CD14-positive monocyte (primary cell): ENCODE measurements around the gene SLC45A3. TPM values are rescaled to one million over a fixed set of nuclear protein-coding genes. Genes with fewer than 3 reads are reported as not detected.

Experiments used
- DNase-seq, 3 donors: peaks; one replicate each; pipeline ENCODE4 v3.0.0-alpha.2; 2011 to 2022
- H2AFZ ChIP-seq: 2 replicates; pipeline ENCODE4 v1.6.0; 2012; ENCODE audit warnings: mild to moderate bottlenecking, low read depth, low read length, inconsistent platforms; ENCODE audit not compliant: insufficient read depth, poor library complexity, severe bottlenecking
- H3K27ac ChIP-seq, 2 donors: 1 replicate in 1 of 2; 2 replicates in 1 of 2; pipeline ENCODE4 v1.5.1; 2012 to 2013; ENCODE audit warnings: low read length in 2 of 2, control low read depth in 1 of 2, inconsistent platforms in 1 of 2, low read depth in 1 of 2, mild to moderate bottlenecking in 1 of 2
- H3K27me3 ChIP-seq, 2 donors: one replicate each; pipeline versions ENCODE4 v1.6.0 to v1.6.1; 2011 to 2013; ENCODE audit warnings: low read length in 2 of 2; ENCODE audit not compliant: control insufficient read depth in 2 of 2, insufficient read depth in 2 of 2
- H3K36me3 ChIP-seq, 2 donors: replicated peaks in 1 of 2; 1 replicate in 1 of 2; 2 replicates in 1 of 2; pipeline versions ENCODE4 v1.5.1 to v1.6.1; 2012 to 2013; ENCODE audit warnings: low read length in 2 of 2, control low read depth in 1 of 2, inconsistent platforms in 1 of 2, mild to moderate bottlenecking in 1 of 2; ENCODE audit not compliant: insufficient read depth in 2 of 2, control insufficient read depth in 1 of 2
- H3K4me1 ChIP-seq, 2 donors: 1 replicate in 1 of 2; 2 replicates in 1 of 2; pipeline versions ENCODE4 v1.5.1 to v1.6.1; 2012 to 2013; ENCODE audit warnings: low read length in 2 of 2, control low read depth in 1 of 2, inconsistent platforms in 1 of 2, mild to moderate bottlenecking in 1 of 2, moderate library complexity in 1 of 2; ENCODE audit not compliant: insufficient read depth in 2 of 2, control insufficient read depth in 1 of 2
- H3K4me2 ChIP-seq: replicated peaks from 2 replicates; pipeline ENCODE3; 2012; ENCODE audit warnings: low read length, moderate library complexity, mild to moderate bottlenecking; ENCODE audit not compliant: poor library complexity, severe bottlenecking; ENCODE audit errors: extremely low read depth
- H3K4me3 ChIP-seq, 3 experiments: fragments of 200-600 bp in 1 of 3; sonication (generic) in 1 of 3; replicated peaks in 1 of 3; 1 replicate in 2 of 3; 2 replicates in 1 of 3; pipeline ENCODE4 v1.5.1; 2011 to 2013; ENCODE audit warnings: low read length in 3 of 3, mild to moderate bottlenecking in 3 of 3, control low read depth in 2 of 3, low read depth in 2 of 3, inconsistent platforms in 1 of 3, moderate library complexity in 1 of 3
- H3K79me2 ChIP-seq: 2 replicates; pipeline ENCODE4 v1.6.0; 2012; ENCODE audit warnings: mild to moderate bottlenecking, control low read depth, inconsistent platforms, low read length, moderate library complexity; ENCODE audit not compliant: insufficient read depth
- H3K9ac ChIP-seq: 2 replicates; pipeline ENCODE4 v1.6.0; 2017; ENCODE audit warnings: low read length, mild to moderate bottlenecking; ENCODE audit not compliant: insufficient read depth, poor library complexity, severe bottlenecking
- H3K9me3 ChIP-seq, 2 donors: replicated peaks in 1 of 2; 1 replicate in 1 of 2; 2 replicates in 1 of 2; pipeline versions ENCODE4 v1.5.1 to v1.6.1; 2012 to 2013; ENCODE audit warnings: low read length in 2 of 2, control low read depth in 1 of 2; ENCODE audit not compliant: control insufficient read depth in 1 of 2, insufficient read depth in 1 of 2
- H4K20me1 ChIP-seq: 2 replicates; pipeline ENCODE4 v1.6.0; 2012; ENCODE audit warnings: mild to moderate bottlenecking, low read length, control low read depth, moderate library complexity; ENCODE audit not compliant: insufficient read depth
- H3K27ac Mint-ChIP-seq, 7 donors: one replicate each; pipeline ENCODE4 v1.8.0; 2020; ENCODE audit warnings: mild to moderate bottlenecking in 7 of 7, mixed read lengths in 7 of 7, moderate library complexity in 6 of 7, inconsistent platforms in 2 of 7
- H3K27me3 Mint-ChIP-seq, 3 donors: one replicate each; pipeline ENCODE4 v1.8.0; 2021 to 2022; ENCODE audit warnings: low read depth in 3 of 3, mild to moderate bottlenecking in 3 of 3, mixed read lengths in 3 of 3, moderate library complexity in 3 of 3, inconsistent platforms in 1 of 3
- H3K36me3 Mint-ChIP-seq, 2 donors: one replicate each; pipeline ENCODE4 v1.8.0; 2020; ENCODE audit warnings: mixed read lengths in 2 of 2, inconsistent platforms in 1 of 2, mild to moderate bottlenecking in 1 of 2
- H3K4me1 Mint-ChIP-seq: one replicate; pipeline ENCODE4 v1.8.0; 2020; ENCODE audit warnings: mild to moderate bottlenecking, mixed read lengths
- H3K4me3 Mint-ChIP-seq, 2 donors: one replicate each; pipeline ENCODE4 v1.8.0; 2020; ENCODE audit warnings: mild to moderate bottlenecking in 2 of 2, mixed read lengths in 2 of 2, moderate library complexity in 1 of 2
- H3K9me3 Mint-ChIP-seq, 7 donors: one replicate each; pipeline ENCODE4 v1.8.0; 2020 to 2022; ENCODE audit warnings: mixed read lengths in 7 of 7, mild to moderate bottlenecking in 6 of 7, moderate library complexity in 6 of 7, inconsistent platforms in 2 of 7
- WGBS: methylation state at CpG from one replicate; pipeline ENCODE4 v1.1.5; 2013; ENCODE audit warnings: missing lambda C conversion rate; ENCODE audit not compliant: insufficient coverage; 5-methylcytosine and 5-hydroxymethylcytosine counted together
- intact Hi-C, 2 donors: fragments of 100-400 bp; cut with micrococcal nuclease; formaldehyde crosslinking; loops; one replicate each; pipeline versions ENCODE4 v1.15.0 to v1.15.1; 2023
- polyA plus RNA-seq, 3 donors: library from polyadenylated mRNA; depleted of rRNA in 1 of 3; unstranded in 2 of 3; stranded (reverse) in 1 of 3; fragments of 300-500 nt in 2 of 3; fragments of >200 nt in 1 of 3; fragmentation: Illumina TruSeq in 2 of 3; gene quantifications; 1 replicate in 2 of 3; 2 replicates in 1 of 3; pipeline ENCODE4 v1.2.3, GENCODE V29; 2012 to 2021
- TF ChIP-seq, protein P1 (sequence below): fragments of 200-600 bp; IDR thresholded peaks from one replicate; pipeline ENCODE4 v1.8.0; 2022; ENCODE audit warnings: antibody characterized with exemption, mild to moderate bottlenecking

The SLC45A3 gene
- polyA plus RNA-seq, 3 donors = 0.11 to 0.61 TPM; not detected in 1

DNA sequence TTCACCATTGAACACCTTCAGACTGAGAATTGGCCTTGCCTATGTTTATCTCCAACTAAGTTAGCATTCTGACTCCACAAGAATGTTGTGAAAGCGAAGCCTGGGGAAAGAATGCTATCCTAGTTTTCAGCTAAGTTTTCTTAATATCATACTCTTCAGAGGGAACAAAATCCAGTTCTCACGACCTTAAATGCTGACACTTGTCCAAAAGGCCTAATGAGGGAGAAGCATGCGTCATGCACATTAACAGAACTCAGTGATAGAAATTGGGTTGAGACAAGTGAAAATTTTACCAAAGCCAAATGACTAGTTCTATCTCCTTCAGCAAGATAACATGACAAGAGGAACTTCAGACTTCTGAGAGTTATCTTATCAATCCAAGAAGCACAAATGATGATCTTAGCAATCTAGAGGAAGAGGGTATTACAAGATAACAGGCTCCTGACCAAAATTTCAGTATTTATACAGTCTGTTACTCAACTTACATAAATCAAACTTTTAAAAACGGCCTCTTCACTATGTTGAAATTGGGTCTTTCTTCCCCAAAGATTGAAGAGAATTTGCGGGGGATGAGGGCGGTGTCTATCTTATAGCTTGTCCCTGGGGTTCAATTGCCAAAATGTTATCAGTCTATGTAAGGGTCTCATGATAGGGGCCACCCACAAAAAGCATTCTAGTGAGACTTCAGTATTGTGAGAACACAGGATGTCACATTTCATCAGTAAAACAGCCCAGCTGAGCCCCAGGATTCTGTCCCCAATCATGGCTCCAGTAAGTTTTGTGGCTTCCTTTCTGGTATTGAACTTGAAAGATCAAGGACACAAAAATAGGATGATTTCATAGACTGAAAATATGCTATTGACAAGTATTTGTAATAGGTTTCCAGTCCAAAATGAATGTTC, 26.5 kb upstream of the SLC45A3 start:
- TF ChIP-seq, protein P1, sequence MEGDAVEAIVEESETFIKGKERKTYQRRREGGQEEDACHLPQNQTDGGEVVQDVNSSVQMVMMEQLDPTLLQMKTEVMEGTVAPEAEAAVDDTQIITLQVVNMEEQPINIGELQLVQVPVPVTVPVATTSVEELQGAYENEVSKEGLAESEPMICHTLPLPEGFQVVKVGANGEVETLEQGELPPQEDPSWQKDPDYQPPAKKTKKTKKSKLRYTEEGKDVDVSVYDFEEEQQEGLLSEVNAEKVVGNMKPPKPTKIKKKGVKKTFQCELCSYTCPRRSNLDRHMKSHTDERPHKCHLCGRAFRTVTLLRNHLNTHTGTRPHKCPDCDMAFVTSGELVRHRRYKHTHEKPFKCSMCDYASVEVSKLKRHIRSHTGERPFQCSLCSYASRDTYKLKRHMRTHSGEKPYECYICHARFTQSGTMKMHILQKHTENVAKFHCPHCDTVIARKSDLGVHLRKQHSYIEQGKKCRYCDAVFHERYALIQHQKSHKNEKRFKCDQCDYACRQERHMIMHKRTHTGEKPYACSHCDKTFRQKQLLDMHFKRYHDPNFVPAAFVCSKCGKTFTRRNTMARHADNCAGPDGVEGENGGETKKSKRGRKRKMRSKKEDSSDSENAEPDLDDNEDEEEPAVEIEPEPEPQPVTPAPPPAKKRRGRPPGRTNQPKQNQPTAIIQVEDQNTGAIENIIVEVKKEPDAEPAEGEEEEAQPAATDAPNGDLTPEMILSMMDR = no peak
- H3K4me3 Mint-ChIP-seq = no peak overlapping the region

DNA sequence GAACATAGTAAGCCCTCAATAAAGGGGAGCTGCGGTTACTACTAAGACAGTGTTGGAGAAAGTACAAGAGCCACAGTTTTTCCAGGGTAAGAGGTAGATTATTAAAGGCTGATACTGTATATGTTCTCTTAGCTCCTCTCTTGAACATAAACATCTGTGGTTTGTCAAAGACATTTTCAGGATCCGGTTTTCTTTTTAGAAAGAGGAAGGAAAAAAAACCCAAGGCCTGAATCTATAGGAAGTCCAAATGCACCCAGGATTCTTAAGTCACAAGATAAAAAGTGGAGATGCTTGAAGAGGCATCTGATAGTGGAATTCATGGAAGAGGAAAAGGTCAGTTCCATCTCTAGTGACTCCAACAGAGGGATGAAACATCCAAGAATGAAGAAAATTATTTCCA, 24.6 kb upstream of the SLC45A3 start:
- Mint-ChIP-seq H3K27ac (peak overlapping the region in 2 of 7 donors; percentile 6 to 25), H3K4me3 (peak overlapping the region in 1 of 2 donors; percentile 54), H3K36me3 (peaks cover 16 to 33% of the 10 kb centered on the region in 2 donors), H3K4me1 (peaks cover 40% of the 10 kb centered on the region), H3K27me3 (peaks cover 0 to 3% (median 0%) of the 10 kb centered on the region in 3 donors), H3K9me3 (peaks cover 0 to 2% (median 0%) of the 10 kb centered on the region in 7 donors)
- WGBS = 0% methylated on average over 2 of the region's 2 CpGs
- H3K36me3 ChIP-seq = peaks cover 0 to 8% of the 10 kb centered on the region in 2 donors
- peak; percentile 5 to 38 (median 19) for DNase-seq
- peak overlapping the region in 1 of 2 donors; percentile 36 for H3K27ac ChIP-seq
- H3K4me3 ChIP-seq = peak overlapping the region in 1 of 3 experiments; percentile 31
- no peak overlapping the region for H3K9ac ChIP-seq
- TF ChIP-seq, protein P1 = no peak
- H3K4me2 ChIP-seq = peak overlapping the region; percentile 35
- H4K20me1 ChIP-seq = no peaks in the 10 kb centered on the region
- no peaks in the 10 kb centered on the region for H3K79me2 ChIP-seq
- intact Hi-C loops = loop anchor here in 1 of 2 donors (5.0 kb wide), 1 partner anchor 113 kb away; no protein-coding TSS in a partner anchor
- H2AFZ ChIP-seq = no peak overlapping the region
- H3K27me3 ChIP-seq = no peaks in the 10 kb centered on the region
- no peaks in the 10 kb centered on the region for H3K9me3 ChIP-seq
- peaks cover 24 to 27% of the 10 kb centered on the region in 2 donors for H3K4me1 ChIP-seq

More for the DNA sequence above, 26.5 kb upstream of the SLC45A3 start:
- Histone ChIP-seq H3K9me3 (no peaks in the 10 kb centered on the region), H3K36me3 (peaks cover 0 to 17% of the 10 kb centered on the region in 2 donors), H3K27ac (no peak overlapping the region), H3K79me2 (no peaks in the 10 kb centered on the region), H3K4me3 (no peak overlapping the region), H3K4me2 (no peak overlapping the region), H2AFZ (no peak overlapping the region), H3K4me1 (peaks cover 24 to 27% of the 10 kb centered on the region in 2 donors), H4K20me1 (no peaks in the 10 kb centered on the region), H3K27me3 (no peaks in the 10 kb centered on the region), H3K9ac (no peak overlapping the region)
- Mint-ChIP-seq H3K4me1 (peaks cover 41% of the 10 kb centered on the region), H3K36me3 (peaks cover 13 to 30% of the 10 kb centered on the region in 2 donors), H3K27me3 (peaks cover 0 to 3% (median 0%) of the 10 kb centered on the region in 3 donors), H3K27ac (peak overlapping the region in 1 of 7 donors; percentile 21), H3K9me3 (peaks cover 0 to 2% (median 0%) of the 10 kb centered on the region in 7 donors)
- 83% methylated on average over 1 of the region's 6 CpGs for WGBS
- no peak for DNase-seq
- intact Hi-C loops = loop anchor here in 1 of 2 donors (5.0 kb wide), 1 partner anchor 115 kb away; no protein-coding TSS in a partner anchor
